Endothelial cell of umbilical vein (primary cell): Measurements from ENCODE around the gene CHMP4A. TPM values are rescaled to one million over a fixed set of nuclear protein-coding genes. Genes with fewer than 3 reads are reported as not detected.

Experiments
- BruUV-seq: library from RNA; stranded (reverse); fragments of 400-500 nt; replicated peaks from 2 replicates; lab custom pipeline; 2021; lab: Mats Ljungman, UMichigan
- CTCF ChIA-PET: fragments of 300-600, 350-600 bp; sonication (Branson Sonifier 250); formaldehyde crosslinking; loops from one replicate; lab custom pipeline; 2021; ENCODE audit warnings: antibody characterized with exemption, inconsistent platforms; lab: Charles Lee
- POLR2A ChIA-PET: fragments of 300-600, 350-600 bp; sonication (Branson Sonifier 250); formaldehyde crosslinking; loops from one replicate; lab custom pipeline; 2021; ENCODE audit warnings: antibody characterized with exemption, inconsistent platforms; lab: Charles Lee
- DNase-seq: peaks from one replicate; pipeline ENCODE4 v3.0.0-alpha.2; 2011; ENCODE audit warnings: low read depth, low spot score
- FAIRE-seq: peaks from 2 replicates; lab custom pipeline; 2011; peaks lifted over from hg19 to GRCh38; lab: Jason Lieb, UNC
- H2AFZ ChIP-seq: 2 replicates; pipeline ENCODE4 v1.6.0; 2012; ENCODE audit warnings: low read depth, low read length, control low read depth, inconsistent platforms
- H3K27ac ChIP-seq: 2 replicates; pipeline ENCODE4 v1.5.1; 2011; ENCODE audit warnings: low read depth, mild to moderate bottlenecking, control low read depth, low read length, moderate library complexity; ENCODE audit not compliant: insufficient read depth
- H3K27me3 ChIP-seq, 2 experiments: 2 replicates each; pipeline versions ENCODE4 v1.6.0 to v1.6.1; 2011; ENCODE audit warnings: low read length in 2 of 2, mixed read lengths in 1 of 2; ENCODE audit not compliant: control insufficient read depth in 2 of 2, insufficient read depth in 2 of 2
- H3K36me3 ChIP-seq, 2 experiments: 2 replicates in 1 of 2; 3 replicates in 1 of 2; pipeline ENCODE4 v1.5.1; 2011; ENCODE audit warnings: low read length in 2 of 2, mild to moderate bottlenecking in 1 of 2, moderate library complexity in 1 of 2; ENCODE audit not compliant: control insufficient read depth in 2 of 2, insufficient read depth in 2 of 2; ENCODE audit errors: extremely low read depth in 1 of 2
- H3K4me1 ChIP-seq: 3 replicates; pipeline ENCODE4 v1.5.1; 2011; ENCODE audit warnings: mild to moderate bottlenecking, low read length; ENCODE audit not compliant: control insufficient read depth, insufficient read depth; ENCODE audit errors: extremely low read depth
- H3K4me2 ChIP-seq: 2 replicates; pipeline ENCODE4 v1.6.1; 2011; ENCODE audit warnings: low read length, control low read depth, mixed read lengths; ENCODE audit not compliant: insufficient read depth
- H3K4me3 ChIP-seq, 3 experiments: fragments of 200-600 bp in 1 of 3; sonication (generic), shearing (Covaris generic) in 1 of 3; replicated peaks in 1 of 3; 2 replicates each; pipeline ENCODE4 v1.5.1; 2011 to 2016; ENCODE audit warnings: control low read depth in 3 of 3, low read length in 3 of 3, mild to moderate bottlenecking in 2 of 3, inconsistent platforms in 1 of 3, low read depth in 1 of 3, moderate library complexity in 1 of 3; ENCODE audit not compliant: insufficient read depth in 1 of 3
- H3K79me2 ChIP-seq: 2 replicates; pipeline ENCODE4 v1.6.0; 2012; ENCODE audit warnings: low read length, inconsistent platforms; ENCODE audit not compliant: control insufficient read depth, insufficient read depth
- H3K9ac ChIP-seq: replicated peaks from 2 replicates; pipeline ENCODE3; 2011; ENCODE audit warnings: low read length, control low read depth; ENCODE audit not compliant: insufficient read depth; ENCODE audit errors: extremely low read depth
- H3K9me1 ChIP-seq: replicated peaks from 3 replicates; pipeline ENCODE4 v1.6.0; 2011; ENCODE audit warnings: mild to moderate bottlenecking, low read length; ENCODE audit not compliant: control insufficient read depth, insufficient read depth; ENCODE audit errors: extremely low read depth
- H3K9me3 ChIP-seq: replicated peaks from 2 replicates; pipeline ENCODE4 v1.5.1; 2012; ENCODE audit warnings: low read length, inconsistent platforms; ENCODE audit not compliant: control insufficient read depth, insufficient read depth
- H4K20me1 ChIP-seq: replicated peaks from 2 replicates; pipeline ENCODE3; 2011; ENCODE audit warnings: mild to moderate bottlenecking, low read length; ENCODE audit not compliant: control insufficient read depth, insufficient read depth; ENCODE audit errors: extremely low read depth
- CTCF ChIP-seq, 2 donors: IDR thresholded peaks; 1 replicate in 1 of 2; 2 replicates in 1 of 2; pipeline ENCODE4 v1.5.1; 2011; ENCODE audit warnings: low read length in 2 of 2, mild to moderate bottlenecking in 2 of 2, moderate library complexity in 2 of 2, control low read depth in 1 of 2, inconsistent platforms in 1 of 2, low read depth in 1 of 2; ENCODE audit not compliant: insufficient read depth in 1 of 2; ENCODE audit errors: extremely low read depth in 1 of 2
- EZH2 ChIP-seq: IDR thresholded peaks from 2 replicates; pipeline ENCODE4 v1.6.1; 2012; ENCODE audit warnings: borderline replicate concordance, low read depth, mild to moderate bottlenecking, moderate library complexity, low read length, inconsistent platforms; ENCODE audit not compliant: severe bottlenecking
- FOS ChIP-seq: IDR thresholded peaks from 2 replicates; pipeline ENCODE4 v1.6.1; 2011; ENCODE audit warnings: mild to moderate bottlenecking, low read length, moderate library complexity, borderline replicate concordance; ENCODE audit not compliant: insufficient read depth
- GATA2 ChIP-seq: IDR thresholded peaks from 2 replicates; pipeline ENCODE4 v1.7.0; 2011; ENCODE audit warnings: low read depth, mild to moderate bottlenecking, moderate library complexity, mixed read lengths, low read length; ENCODE audit not compliant: insufficient read length, insufficient read depth
- JUN ChIP-seq: IDR thresholded peaks from 2 replicates; pipeline ENCODE4 v1.6.1; 2011; ENCODE audit warnings: borderline replicate concordance, low read depth; ENCODE audit not compliant: insufficient read length, insufficient read depth
- MAX ChIP-seq: IDR thresholded peaks from 2 replicates; pipeline ENCODE4 v1.6.1; 2011; ENCODE audit not compliant: insufficient read depth, insufficient read length
- MYC ChIP-seq: IDR thresholded peaks from one replicate; pipeline ENCODE4 v1.6.1; 2011; ENCODE audit warnings: mild to moderate bottlenecking, low read depth, low read length
- POLR2A ChIP-seq: IDR thresholded peaks from 2 replicates; pipeline ENCODE4 v1.6.1; 2012; ENCODE audit warnings: low read depth, mild to moderate bottlenecking, control low read depth, low read length
- POLR2AphosphoS5 ChIP-seq: IDR thresholded peaks from 2 replicates; pipeline ENCODE4 v1.6.1; 2012; ENCODE audit warnings: low read depth, mild to moderate bottlenecking, control low read depth, low read length, moderate library complexity; ENCODE audit not compliant: insufficient read depth
- dilution Hi-C: fragments of 300-500 bp; cut with MboI; formaldehyde crosslinking; loops from one replicate; pipeline ENCODE4 v1.15.0; 2019; ENCODE audit warnings: low sequenced_read_pairs; ENCODE audit not compliant: extremely low pct_ligation_motif_present
- intact Hi-C: fragments of 100-400 bp; cut with micrococcal nuclease; formaldehyde crosslinking; loops from one replicate; pipeline ENCODE4 v1.10.0; 2022
- polyA plus RNA-seq, 4 experiments: library from polyadenylated mRNA; depleted of rRNA in 3 of 4; stranded (reverse) in 3 of 4; unstranded in 1 of 4; fragments of >200 nt; gene quantifications; 2 replicates each; pipeline versions ENCODE4 v1.2.1 to v1.2.3, GENCODE V29; 2011 to 2012; ENCODE audit warnings: missing spikeins in 1 of 4
- total RNA-seq: library from RNA; stranded (reverse); gene quantifications from 2 replicates; pipeline ENCODE4 v1.2.3, GENCODE V29; 2021

Gene CHMP4A
- total and polyA plus RNA-seq, 2 donors (not counting 3 experiments of a cell fraction or from before 2014, with no cell fraction given), result 40.9 to 46.4 TPM

GRCh38 chr14:24216345-24216699 is 3.0 kb upstream of the CHMP4A start:
- ChIA-PET CTCF (interaction anchor here (0.8 to 4.9 kb wide), 24 partner anchors 8 to 158 kb away, joined by 3 to 71 read pairs (median 6); partner anchors contain the start of genes CIDEB, EMC9, GMPR2 and IPO4), POLR2A (interaction anchor here (0.8 to 3.4 kb wide), 4 partner anchors 9 to 92 kb away, joined by 3 to 21 read pairs (median 6); partner anchors contain the start of genes CIDEB and TINF2)
- no peak overlapping the region for H3K4me2 ChIP-seq
- H3K79me2 ChIP-seq, result peaks cover 25% of the 10 kb centered on the region
- H3K4me3 ChIP-seq, result no peak overlapping the region
- H3K36me3 ChIP-seq, result peaks cover 2 to 4% of the 10 kb centered on the region in 2 experiments
- H3K9ac ChIP-seq, result no peak overlapping the region
- no peak for FAIRE-seq
- H3K27ac ChIP-seq, result no peak overlapping the region
- BruUV-seq, result no TSS peak
- intact Hi-C loops (loop anchor here (1.0 to 5.0 kb wide), 5 partner anchors 26 to 215 kb away; partner anchors contain the start of genes RABGGTA and TINF2), dilution Hi-C loops (no loop called here)
- no peaks in the 10 kb centered on the region for H4K20me1 ChIP-seq
- H2AFZ ChIP-seq, result no peak overlapping the region
- no peaks in the 10 kb centered on the region for H3K27me3 ChIP-seq
- no peaks in the 10 kb centered on the region for H3K9me1 ChIP-seq
- no peak for TF ChIP-seq POLR2A
- TF ChIP-seq EZH2, result no peak
- TF ChIP-seq FOS, result no peak
- TF ChIP-seq JUN, result no peak
- TF ChIP-seq MAX, result no peak
- no peak for TF ChIP-seq GATA2
- no peak for TF ChIP-seq MYC
- no peak for TF ChIP-seq POLR2AphosphoS5
- TF ChIP-seq CTCF (IDR thresholded peaks at IDR 0.05; ENCODE audit: extremely low read depth in 1 of 2, insufficient read depth in 1 of 2, low read depth in 1 of 2, low read length in 2 of 2), result no peak
- DNase-seq, result no peak
- no peaks in the 10 kb centered on the region for H3K9me3 ChIP-seq
- H3K4me1 ChIP-seq, result peaks cover 11% of the 10 kb centered on the region
